ENCODE data around the gene DUOX1.

DNA sequence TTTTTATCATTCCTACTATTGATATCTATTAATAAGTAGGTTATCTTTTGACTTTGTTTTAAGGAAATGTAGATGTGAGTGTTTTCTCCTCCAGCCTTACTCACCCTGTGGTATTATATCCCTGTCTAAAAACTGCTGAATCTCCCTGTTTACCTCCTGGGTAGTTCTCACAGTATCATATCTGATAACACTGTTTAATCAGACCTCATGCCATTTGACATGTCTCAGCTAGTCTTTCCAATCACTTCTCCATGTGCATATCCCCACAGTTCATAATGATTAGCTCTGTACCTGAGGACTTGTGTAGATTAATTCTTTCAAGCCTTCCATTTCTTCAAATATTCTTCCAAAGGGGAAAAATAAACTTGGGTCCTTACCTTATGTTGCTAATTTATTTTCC is 46.6 kb upstream of the DUOX1 start:
- TF ChIP-seq POLR2A (IDR thresholded peaks at IDR 0.05) (no peak), EP300 (IDR thresholded peaks at IDR 0.05) (no peak)
- TF ChIP-seq, protein P1, sequence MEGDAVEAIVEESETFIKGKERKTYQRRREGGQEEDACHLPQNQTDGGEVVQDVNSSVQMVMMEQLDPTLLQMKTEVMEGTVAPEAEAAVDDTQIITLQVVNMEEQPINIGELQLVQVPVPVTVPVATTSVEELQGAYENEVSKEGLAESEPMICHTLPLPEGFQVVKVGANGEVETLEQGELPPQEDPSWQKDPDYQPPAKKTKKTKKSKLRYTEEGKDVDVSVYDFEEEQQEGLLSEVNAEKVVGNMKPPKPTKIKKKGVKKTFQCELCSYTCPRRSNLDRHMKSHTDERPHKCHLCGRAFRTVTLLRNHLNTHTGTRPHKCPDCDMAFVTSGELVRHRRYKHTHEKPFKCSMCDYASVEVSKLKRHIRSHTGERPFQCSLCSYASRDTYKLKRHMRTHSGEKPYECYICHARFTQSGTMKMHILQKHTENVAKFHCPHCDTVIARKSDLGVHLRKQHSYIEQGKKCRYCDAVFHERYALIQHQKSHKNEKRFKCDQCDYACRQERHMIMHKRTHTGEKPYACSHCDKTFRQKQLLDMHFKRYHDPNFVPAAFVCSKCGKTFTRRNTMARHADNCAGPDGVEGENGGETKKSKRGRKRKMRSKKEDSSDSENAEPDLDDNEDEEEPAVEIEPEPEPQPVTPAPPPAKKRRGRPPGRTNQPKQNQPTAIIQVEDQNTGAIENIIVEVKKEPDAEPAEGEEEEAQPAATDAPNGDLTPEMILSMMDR (IDR thresholded peaks at IDR 0.05), result no peak

Data from tibial nerve (tissue), 4 donors.